BJ (cell line): ENCODE measurements around the gene LRRC51. TPM values are rescaled to one million over a fixed set of nuclear protein-coding genes. Genes with fewer than 3 reads are reported as not detected.

Source experiments
- CTCF ChIA-PET: fragments of 350-600 bp; formaldehyde crosslinking; extraction: SDS; loops from one replicate; lab custom pipeline; 2021; ENCODE audit warnings: antibody characterized with exemption, inconsistent platforms; lab: Yijun Ruan, JAX
- POLR2A ChIA-PET: fragments of 300-600 bp; sonication (Branson Sonifier 250); formaldehyde crosslinking; extraction: SDS; loops from one replicate; lab custom pipeline; 2021; ENCODE audit warnings: antibody characterized with exemption; lab: Charles Lee
- DNase-seq: peaks from one replicate; pipeline ENCODE4 v3.0.0-alpha.2; 2011; ENCODE audit warnings: low read depth
- H3K27me3 ChIP-seq: 2 replicates; pipeline ENCODE4 v1.6.0; 2011; ENCODE audit warnings: low read length; ENCODE audit not compliant: control insufficient read depth, insufficient read depth
- H3K36me3 ChIP-seq: 2 replicates; pipeline ENCODE4 v1.5.1; 2011; ENCODE audit warnings: low read length; ENCODE audit not compliant: control insufficient read depth, insufficient read depth
- H3K4me3 ChIP-seq: 2 replicates; pipeline ENCODE4 v1.5.1; 2011; ENCODE audit warnings: low read depth, mild to moderate bottlenecking, control low read depth, low read length
- polyA plus RNA-seq: library from polyadenylated mRNA; depleted of rRNA; stranded (reverse); fragments of >200 nt; gene quantifications from 2 replicates; pipeline ENCODE4 v1.2.3, GENCODE V29; 2011
- TF ChIP-seq, protein P1 (sequence below): IDR thresholded peaks from 2 replicates; pipeline ENCODE4 v1.5.1; 2011; ENCODE audit warnings: low read depth, mild to moderate bottlenecking, control low read depth, inconsistent platforms, low read length, moderate library complexity; ENCODE audit not compliant: insufficient read depth

The LRRC51 gene
- polyA plus RNA-seq, 1 experiment = 9.8 TPM

- CTCF ChIA-PET = interaction anchor here (1.3 to 3.7 kb wide), 3 partner anchors 9 to 99 kb away, joined by 3 to 31 read pairs (median 11); no protein-coding TSS in a partner anchor
These were observed 3.4 kb downstream of the LRRC51 start for GRCh38 chr11:72084076-72084475.

GRCh38 chr11:72084965-72085364 lies 4.3 kb downstream of the LRRC51 start:
- POLR2A ChIA-PET = no interaction called here
- Histone ChIP-seq H3K27me3 (no peaks in the 10 kb centered on the region), H3K36me3 (peaks cover 1% of the 10 kb centered on the region; the same call in 1 of the 2 replicates), H3K4me3 (no peak overlapping the region)
- no peak for DNase-seq
- CTCF ChIA-PET = interaction anchor here (1.2 to 3.7 kb wide), 4 partner anchors 9 to 98 kb away, joined by 3 to 31 read pairs (median 8); no protein-coding TSS in a partner anchor
- TF ChIP-seq, protein P1, sequence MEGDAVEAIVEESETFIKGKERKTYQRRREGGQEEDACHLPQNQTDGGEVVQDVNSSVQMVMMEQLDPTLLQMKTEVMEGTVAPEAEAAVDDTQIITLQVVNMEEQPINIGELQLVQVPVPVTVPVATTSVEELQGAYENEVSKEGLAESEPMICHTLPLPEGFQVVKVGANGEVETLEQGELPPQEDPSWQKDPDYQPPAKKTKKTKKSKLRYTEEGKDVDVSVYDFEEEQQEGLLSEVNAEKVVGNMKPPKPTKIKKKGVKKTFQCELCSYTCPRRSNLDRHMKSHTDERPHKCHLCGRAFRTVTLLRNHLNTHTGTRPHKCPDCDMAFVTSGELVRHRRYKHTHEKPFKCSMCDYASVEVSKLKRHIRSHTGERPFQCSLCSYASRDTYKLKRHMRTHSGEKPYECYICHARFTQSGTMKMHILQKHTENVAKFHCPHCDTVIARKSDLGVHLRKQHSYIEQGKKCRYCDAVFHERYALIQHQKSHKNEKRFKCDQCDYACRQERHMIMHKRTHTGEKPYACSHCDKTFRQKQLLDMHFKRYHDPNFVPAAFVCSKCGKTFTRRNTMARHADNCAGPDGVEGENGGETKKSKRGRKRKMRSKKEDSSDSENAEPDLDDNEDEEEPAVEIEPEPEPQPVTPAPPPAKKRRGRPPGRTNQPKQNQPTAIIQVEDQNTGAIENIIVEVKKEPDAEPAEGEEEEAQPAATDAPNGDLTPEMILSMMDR = no peak

More at GRCh38 chr11:72084076-72084475, 3.4 kb downstream of the LRRC51 start:
- Histone ChIP-seq H3K27me3 (no peaks in the 10 kb centered on the region), H3K4me3 (no peak overlapping the region), H3K36me3 (0 out of 2 replicates have a peak, but pooled peaks cover 1% of the 10 kb centered on the region)
- POLR2A ChIA-PET = no interaction called here
- DNase-seq = no peak
- TF ChIP-seq, protein P1 = no peak

DNA sequence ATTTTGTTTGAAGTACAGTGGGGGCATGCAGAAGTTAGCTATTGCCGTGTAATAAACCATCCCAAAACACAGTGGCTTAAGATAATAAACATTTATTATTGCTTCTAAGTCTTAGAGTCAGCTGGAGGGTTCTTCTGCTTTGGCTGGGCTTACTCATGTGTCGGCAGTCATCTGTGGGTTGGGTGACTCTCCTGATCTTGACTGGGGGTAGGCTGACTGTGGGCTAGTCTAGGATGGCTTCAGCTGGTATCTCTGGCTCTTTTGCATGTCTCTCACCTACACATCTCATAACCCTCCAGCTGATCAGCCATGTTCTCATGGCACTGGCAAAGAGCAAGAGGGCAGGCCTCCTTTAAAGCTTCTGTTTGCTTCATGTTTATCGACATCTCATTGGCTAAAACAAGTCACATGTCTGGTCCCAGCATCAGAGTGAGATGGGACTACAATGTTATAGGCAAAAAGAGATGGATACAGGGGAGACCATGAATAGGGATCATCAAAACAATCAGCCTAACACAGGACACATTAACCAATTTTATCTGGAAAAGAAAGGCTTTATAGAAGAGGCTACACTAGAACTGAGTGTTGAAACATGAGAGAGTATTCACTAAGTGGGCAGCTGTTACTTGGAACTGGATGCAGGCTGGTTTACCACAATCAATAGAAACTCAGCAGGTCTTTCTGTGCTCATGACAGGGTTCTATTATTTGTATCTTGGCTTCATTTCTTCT lies 5.1 kb downstream of the LRRC51 start:
- ChIA-PET CTCF (interaction anchor here (1.2 to 3.7 kb wide), 6 partner anchors 8 to 98 kb away, joined by 3 to 31 read pairs (median 6); no protein-coding TSS in a partner anchor), POLR2A (no interaction called here)
- TF ChIP-seq, protein P1 = no peak
- peaks cover 1% of the 10 kb centered on the region; the same call in 1 of the 2 replicates for H3K36me3 ChIP-seq
- H3K4me3 ChIP-seq = no peak overlapping the region
- no peaks in the 10 kb centered on the region for H3K27me3 ChIP-seq
- no peak for DNase-seq

DNA sequence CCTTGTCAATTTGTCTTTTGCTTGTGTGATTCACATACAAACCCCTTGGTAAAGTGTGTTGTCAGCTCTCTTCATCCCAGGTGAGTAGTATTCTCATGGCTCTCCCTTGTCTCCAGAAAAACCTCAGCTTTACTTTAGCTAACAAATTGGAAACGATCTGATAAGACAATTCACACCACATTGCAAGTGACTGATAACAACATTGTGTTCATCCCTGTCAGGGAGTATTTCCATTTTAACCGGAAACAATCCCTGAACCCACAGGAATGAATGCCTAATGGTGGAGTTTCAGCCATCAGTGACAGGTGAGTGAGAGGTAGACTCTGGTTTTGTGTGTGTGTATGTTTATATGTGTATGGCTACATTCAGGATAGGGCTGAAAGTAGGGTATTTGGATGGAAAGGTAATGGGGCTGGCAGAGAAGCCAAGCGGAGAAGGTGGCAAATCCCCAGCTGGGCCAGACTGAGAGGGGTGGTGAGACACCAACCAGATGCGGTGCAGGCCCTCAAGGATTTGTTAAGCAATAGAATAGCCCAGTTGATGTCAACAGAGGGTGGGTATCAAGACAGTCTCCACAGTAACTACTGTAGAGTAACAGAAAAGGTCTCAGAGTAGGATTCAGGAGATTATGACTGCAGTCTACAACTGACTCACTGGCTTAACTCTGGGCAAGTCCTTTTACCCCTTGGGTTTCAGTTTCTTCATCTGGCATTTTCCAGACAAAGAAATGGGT lies 7.6 kb downstream of the LRRC51 start:
- no peak overlapping the region for H3K4me3 ChIP-seq
- POLR2A ChIA-PET = no interaction called here
- peaks cover 1% of the 10 kb centered on the region; the same call in 1 of the 2 replicates for H3K36me3 ChIP-seq
- TF ChIP-seq, protein P1 = no peak
- CTCF ChIA-PET = interaction anchor here (1.0 kb wide), 3 partner anchors 16 to 63 kb away, joined by 3 read pairs; no protein-coding TSS in a partner anchor
- no peak for DNase-seq
- H3K27me3 ChIP-seq = no peaks in the 10 kb centered on the region
